NAMALWA (cell line): Measurements from ENCODE around the gene OGFR.
A peak's percentile ranks its signal among the peaks of the same experiment; 100 is the strongest.

Experiments used
- DNase-seq: peaks from one replicate; pipeline ENCODE4 v3.0.0-alpha.2; 2015; ENCODE audit warnings: low spot score

The OGFR gene, protein sequence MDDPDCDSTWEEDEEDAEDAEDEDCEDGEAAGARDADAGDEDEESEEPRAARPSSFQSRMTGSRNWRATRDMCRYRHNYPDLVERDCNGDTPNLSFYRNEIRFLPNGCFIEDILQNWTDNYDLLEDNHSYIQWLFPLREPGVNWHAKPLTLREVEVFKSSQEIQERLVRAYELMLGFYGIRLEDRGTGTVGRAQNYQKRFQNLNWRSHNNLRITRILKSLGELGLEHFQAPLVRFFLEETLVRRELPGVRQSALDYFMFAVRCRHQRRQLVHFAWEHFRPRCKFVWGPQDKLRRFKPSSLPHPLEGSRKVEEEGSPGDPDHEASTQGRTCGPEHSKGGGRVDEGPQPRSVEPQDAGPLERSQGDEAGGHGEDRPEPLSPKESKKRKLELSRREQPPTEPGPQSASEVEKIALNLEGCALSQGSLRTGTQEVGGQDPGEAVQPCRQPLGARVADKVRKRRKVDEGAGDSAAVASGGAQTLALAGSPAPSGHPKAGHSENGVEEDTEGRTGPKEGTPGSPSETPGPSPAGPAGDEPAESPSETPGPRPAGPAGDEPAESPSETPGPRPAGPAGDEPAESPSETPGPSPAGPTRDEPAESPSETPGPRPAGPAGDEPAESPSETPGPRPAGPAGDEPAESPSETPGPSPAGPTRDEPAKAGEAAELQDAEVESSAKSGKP

DNA sequence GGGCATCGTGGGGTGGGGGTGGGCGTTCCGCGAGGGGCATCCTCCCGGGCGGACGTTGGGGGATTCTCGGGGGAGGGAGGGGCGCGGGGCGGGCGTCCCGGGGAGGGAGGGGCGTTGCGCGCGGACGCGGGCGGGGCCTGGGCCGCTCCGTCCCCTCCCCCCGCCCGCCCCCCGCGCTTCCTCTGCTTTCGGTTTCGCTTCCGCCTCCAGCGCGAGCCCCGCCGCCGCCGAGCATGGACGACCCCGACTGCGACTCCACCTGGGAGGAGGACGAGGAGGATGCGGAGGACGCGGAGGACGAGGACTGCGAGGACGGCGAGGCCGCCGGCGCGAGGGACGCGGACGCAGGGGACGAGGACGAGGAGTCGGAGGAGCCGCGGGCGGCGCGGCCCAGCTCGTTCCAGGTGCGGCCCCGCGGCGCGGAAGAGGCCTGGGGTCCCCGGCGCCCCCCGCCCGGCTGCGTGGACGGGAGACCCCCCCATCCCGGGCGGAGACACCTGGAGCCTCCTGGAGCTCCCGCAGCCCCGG is at the start of gene OGFR:
Gene OGFR (plus strand): TSS at position 209 of the 528 bp plus-strand sequence. CDS start 25 bp downstream, at position 234.
- peak; percentile 81 for DNase-seq

DNA sequence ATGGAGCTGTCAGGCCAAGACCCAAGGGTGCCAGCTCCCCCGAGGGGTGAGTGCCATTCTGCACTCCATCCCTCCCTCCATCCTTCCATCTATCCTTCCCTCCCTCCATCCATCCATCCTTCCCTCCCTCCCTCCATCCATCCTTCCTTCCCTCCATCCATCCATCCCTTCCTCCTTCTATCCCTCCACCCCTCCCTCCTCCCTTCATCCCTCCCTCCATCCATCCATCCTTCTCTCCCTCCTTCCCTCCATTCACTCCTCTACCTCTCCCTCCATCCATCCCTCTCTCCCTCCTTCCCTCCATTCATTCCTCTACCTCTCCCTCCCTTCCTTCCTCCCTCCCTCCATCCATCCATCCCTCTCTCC is 49.7 kb upstream of the OGFR start:
- no peak for DNase-seq

DNA sequence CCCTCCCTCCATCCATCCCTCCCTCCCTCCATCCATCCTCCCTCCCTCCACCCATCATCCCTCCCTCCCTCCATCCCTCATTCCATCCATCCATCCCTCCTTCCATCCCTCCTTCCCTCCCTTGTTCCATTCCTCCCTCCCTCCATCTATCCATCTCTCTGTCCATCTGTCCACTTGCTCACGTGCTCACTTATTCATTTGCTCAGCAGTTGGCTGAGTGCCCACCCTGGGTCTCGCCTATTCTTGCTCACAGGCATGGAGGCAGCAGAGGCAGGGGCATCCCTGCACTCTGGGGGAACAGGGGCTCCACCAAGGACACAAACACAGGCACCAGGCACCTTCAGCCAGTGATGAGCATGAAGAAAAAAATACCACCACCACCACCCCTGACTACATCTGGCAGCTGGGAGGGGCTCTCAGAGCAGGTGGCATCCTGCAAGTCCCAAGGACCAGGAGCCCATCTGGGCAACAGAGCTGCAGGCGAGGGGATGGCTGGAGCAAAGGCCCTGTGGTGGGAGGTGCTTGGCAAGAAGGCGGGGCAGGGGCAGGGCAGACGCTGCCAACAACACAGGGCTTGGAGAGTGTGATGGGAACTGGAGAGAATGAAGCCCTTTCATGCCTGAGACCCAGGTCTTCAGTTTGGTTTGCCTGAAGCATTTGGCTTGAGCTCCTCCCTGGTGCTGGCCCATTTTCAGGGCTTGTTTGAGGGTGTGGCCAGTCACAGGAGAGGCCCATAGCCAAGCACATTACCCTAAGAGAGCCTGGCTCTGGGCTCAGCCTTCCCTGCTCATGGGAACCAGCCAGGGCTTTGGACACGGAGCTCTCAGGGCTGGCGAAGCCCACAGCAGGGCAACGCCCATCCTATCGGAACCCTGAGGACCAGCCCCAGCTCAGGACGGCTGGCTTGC is 48.6 kb upstream of the OGFR start:
- DNase-seq = peak; percentile 44

DNA sequence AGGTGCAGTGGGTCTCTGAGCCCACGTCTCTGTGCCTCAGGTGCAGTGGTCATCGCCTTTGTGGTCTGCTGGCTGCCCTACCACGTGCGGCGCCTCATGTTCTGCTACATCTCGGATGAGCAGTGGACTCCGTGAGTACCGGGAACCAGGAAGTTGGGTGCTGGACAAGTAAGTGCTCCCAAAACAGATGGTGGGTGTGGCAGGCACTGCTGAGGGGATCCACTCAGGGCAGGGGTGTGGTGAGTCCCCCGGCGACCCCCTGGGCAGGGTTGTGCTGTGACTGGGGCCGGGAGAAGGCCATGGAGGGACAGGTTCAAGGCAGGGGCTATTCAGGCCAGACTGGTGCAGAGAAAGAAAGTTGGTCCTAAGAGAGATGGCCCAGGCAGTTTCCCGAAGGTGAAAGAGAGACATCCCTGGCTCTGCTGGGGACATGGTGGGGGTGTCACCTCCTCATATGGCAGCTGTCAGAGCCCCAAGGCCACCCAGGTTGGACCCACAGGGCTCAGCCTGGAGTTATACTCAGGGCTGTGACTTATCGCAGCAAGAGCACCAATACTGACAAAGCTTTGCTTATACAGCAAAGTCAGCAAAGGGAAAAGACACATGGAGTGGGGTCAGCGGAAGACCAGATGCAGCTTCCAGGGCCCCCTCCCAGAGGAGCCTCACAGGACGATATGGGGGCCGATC is 46.3 kb upstream of the OGFR start:
- no peak for DNase-seq

DNA sequence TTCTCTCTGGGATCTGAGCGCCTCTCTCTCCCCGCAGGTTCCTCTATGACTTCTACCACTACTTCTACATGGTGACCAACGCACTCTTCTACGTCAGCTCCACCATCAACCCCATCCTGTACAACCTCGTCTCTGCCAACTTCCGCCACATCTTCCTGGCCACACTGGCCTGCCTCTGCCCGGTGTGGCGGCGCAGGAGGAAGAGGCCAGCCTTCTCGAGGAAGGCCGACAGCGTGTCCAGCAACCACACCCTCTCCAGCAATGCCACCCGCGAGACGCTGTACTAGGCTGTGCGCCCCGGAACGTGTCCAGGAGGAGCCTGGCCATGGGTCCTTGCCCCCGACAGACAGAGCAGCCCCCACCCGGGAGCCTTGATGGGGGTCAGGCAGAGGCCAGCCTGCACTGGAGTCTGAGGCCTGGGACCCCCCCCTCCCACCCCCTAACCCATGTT is 44.6 kb upstream of the OGFR start:
- no peak for DNase-seq

DNA sequence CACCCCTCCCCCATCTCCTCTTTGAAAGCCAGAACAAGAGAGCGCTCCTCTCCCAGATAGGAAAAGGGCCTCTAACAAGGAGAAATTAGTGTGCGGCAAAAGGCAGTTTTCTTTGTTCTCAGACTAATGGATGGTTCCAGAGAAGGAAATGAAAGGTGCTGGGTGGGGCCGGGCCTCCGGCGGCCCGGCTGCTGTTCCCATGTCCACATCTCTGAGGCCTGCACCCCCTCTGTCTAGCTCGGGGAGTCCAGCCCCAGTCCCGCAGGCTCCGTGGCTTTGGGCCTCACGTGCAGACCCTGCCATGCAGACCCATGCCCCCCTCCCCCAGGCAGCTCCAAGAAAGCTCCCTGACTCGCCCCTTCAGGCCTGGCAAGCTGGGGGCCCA is 44.2 kb upstream of the OGFR start:
- no peak for DNase-seq

DNA sequence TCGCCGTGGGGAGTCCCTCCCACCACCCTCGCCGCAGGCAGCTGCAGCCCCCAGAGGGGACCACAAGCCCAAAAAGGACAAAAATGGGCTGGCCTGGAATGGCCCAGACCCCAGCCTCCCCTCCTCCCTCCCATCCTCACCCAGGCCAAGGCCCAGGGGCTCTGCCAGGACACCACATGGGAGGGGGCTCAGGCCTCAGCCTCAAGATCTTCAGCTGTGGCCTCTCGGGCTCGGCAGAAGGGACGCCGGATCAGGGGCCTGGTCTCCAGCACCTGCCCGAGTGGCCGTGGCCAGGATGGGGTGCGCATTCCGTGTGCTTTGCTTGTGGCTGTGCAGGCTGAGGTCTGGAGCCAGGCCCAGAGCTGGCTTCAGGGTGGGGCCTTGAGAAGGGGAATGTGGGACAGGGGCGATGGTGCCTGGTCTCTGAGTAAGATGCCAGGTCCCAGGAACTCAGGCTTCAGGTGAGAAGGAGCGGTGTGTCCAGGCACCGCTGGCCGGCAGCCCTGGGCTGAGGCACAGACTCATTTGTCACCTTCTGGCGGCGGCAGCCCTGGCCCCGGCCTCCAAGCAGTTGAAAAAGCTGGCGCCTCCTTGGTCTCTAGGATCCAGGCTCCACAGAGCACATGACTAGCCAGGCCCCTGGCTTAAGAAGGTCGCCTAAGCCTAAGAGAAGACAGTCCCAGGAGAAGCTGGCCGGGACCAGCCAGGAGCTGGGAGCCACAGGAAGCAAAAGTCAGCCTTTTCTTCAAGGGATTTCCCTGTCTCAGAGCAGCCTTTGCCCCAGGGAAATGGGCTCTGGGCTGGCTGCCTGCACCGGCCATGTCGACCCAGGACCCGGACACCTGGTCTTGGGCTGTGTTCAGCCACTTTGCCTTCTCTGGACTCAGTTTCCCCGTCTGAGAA is 43.5 kb upstream of the OGFR start:
- no peak for DNase-seq

DNA sequence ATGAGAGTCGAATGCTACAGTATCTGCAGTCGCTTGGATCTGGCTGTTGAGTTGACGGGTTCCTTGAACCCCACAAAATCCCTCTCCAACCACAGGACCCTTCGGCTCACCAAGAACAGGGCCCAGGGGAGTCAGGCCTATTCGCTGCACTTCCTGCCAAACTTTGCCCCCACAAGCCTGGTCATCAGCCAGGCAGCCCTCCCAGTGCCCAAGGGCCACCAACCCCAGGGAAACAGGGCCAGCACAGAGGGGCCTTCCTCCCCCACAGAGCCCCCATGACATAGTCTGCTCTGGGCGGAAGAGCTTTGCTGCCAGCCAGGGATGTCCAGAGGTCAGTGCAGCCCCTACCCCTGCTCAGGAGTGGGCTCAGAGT is 42.9 kb upstream of the OGFR start:
- no peak for DNase-seq

DNA sequence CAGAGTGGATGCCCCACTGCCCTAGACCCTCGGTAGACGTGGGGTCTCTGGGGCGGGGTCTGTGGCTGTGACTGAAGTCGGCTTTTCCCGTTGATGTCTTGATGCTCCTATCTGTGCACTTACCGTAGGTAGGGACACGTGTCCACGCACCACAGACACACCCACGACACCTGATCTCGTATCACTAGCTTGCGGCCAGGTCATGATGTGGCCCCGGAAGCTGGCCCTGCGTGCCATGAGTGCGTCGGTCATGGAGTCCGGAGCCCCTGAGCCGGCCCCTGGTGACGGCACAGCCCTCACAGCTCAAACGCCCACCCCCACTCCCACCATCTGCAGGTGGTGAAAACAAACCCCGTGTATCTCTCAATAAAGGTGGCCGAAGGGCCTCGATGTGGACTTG is 42.3 kb upstream of the OGFR start:
- DNase-seq = no peak

DNA sequence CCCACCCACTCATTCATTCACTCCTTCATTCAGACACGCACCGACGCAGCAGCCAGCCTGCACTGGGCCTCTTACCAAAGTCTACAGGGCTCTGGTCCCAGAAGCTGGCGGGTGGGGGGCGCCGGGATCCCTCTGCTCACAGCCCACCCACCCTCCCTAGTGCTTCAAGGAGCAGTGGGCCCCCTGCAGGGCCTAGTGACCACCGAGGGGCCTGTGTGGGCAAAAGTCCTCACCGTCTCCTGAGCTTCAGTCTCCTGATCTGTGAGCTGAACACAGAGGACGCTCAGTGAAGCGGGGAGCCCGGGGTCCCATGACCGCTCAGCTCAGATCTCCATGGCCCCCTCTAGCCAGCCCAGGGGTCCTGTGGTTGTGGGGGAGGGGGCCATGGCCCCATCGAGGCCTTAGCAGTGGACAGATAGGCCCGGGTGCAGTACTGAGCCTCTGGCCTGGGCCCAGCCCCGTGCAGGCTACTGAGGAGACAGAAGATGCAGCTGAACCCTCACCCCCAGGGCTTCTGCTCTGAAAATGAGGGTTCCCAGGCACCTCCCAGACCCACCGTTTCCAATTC is 41.8 kb upstream of the OGFR start:
- DNase-seq = no peak

DNA sequence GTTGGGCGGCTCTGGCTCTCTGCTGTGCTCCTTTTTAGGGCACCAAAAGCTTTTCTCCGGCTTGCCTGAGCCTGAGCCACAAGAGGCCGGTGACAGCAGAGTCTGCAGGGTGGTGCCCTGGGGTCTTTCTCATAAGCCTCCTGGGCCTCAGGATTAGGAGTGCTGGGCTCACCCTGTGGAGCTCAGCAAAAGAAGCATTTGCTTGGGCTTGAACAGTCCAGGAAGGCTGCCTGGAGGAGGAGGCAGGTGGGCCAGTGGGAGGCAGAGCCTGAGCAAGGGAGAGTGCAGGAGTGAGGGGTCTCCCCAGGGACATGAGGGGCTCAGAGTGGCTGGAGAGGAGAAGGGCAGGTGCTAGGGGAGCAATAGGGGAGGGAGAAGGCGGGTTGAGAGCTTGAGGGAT is 41.2 kb upstream of the OGFR start:
- no peak for DNase-seq

DNA sequence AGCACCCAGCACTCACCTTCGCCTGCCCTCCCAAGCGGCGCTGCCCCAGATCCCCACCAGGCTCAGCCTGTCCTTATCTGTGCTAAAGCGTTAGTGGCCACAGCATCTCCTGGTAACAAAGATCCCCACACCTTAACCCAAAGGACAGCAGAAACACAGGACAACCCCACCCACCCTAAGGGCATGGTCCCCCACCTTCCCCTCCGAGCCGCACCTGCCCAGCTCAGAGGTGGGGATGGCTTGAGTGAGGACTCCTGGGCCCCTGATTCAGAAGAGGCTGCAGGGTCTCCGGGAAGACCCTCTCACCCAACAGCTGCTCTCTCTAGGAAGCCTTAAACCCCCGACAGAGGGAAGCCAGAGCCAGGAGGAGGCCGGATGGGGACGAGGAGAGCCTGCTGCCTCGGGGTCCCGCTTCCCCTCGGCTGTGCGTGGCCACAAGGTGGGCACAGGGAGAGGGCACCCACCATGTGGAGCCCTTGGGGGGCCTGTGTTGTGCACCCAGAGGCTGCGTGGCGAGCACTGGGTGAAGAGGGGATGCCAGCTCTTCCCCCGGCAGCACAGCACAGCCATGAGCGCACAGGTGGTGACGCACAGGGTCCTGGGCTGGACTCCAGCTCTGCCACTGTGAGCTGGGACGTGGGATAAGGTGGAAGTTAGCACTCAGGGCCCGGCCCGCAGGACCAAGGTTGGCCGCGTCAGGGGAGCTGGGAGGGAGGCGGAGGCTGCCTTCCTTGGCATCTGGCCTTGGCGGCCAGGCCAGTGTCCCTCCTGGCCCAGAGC is 40.3 kb upstream of the OGFR start:
- DNase-seq = no peak

DNA sequence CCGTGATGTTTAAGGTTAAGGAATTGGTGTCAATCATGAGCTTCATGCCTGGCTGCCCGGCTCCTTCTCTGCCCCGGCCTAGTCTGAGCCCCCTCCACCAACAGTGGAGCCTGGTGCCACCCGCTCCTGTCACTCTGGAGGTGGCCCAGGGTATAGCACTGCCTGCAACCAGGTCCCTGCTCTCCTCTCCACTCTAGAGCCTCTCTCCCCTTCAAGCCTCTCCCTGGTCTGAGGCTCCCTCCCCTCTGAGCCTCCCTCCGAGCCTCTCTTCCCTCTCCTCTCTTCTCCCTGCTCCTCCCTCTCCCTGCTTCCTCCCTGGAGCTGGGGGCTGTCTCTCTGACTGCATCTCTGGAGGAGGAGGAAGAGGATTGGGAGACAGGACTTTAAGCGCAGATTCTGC is 39.6 kb upstream of the OGFR start:
- peak; percentile 28 for DNase-seq

DNA sequence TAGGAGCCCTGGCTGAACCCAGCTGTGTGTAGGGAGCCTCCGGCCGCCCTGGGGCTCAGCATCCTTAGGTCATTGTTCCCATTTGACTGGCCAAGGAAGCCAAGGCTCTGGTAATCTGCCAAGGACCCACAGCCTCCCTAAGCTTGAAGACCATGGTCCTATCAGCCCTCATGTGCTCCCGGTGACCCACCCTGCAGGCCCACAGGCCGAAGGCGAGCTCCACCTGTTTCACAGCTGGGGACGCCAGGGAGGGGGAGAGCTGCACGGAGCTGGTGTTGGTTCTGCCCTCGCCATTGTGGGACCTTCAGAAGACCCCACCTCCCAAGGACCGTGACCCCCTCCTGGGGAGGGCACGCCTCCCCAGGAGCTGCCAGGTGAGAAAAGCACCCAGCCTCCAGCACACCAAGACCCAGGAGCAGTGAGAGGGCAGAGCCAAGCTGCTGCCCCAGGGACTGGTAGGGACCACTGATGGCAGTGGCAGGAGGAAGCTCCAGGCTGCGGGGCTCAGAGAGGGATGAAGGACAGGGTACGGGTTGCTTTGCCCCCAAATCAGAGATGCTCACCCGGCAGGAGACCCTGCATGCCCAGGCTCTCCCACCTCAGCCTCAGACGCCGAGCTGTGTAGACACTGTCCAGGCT is 39.1 kb upstream of the OGFR start:
- DNase-seq = no peak

DNA sequence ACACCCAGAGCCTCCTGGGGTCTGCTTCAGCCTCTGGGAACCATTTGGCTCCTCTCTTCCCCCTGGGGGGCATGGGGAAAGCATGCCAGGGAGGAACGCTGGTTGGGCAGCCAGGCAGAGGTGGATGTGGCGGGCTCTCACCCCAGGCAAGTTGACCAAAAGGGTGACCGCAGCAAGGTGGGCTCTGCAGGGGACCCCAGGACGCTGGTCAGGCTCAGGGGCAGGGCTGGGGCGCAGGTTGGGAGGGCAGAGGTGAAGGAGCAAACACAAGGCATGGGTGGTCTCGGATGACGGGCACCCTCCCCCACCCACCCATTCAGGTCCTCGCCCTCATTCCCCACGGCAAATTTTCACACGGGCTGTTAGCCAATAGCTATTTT is 38.6 kb upstream of the OGFR start:
- DNase-seq = no peak

DNA sequence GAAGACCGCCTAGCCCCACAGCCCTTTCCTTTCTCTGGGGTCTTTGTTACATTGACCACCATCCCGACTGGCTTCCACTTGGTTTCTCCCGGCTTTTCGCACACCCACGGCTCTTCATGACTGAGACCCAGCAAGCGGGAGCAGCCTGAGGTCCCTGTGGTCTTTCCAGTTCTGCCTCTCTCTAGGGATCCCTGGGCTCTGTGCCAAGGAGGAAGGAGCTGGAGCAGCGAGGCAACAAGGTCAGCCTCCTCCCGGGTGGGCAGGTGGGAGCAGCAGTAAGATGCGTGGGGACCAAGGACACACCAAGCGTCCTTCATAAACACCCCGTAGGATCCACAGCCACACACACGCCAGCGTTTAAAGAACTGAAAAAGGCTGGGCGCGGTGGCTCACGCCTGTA is 37.9 kb upstream of the OGFR start:
- DNase-seq = no peak

DNA sequence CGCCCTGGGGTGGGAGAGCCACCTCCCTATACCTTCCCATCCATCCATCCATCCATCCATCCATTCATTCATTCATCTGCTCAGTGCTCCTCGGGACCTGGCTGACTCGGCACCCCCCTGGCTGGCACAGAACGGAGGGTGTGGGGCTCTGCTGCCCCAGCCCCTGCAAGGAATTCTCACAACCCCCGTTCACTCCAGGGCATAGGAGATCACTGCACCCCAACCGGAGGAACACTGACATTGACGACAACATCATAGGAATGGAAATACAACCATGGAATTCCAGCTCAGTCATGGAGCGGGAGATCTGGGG is 36.4 kb upstream of the OGFR start:
- DNase-seq = no peak

DNA sequence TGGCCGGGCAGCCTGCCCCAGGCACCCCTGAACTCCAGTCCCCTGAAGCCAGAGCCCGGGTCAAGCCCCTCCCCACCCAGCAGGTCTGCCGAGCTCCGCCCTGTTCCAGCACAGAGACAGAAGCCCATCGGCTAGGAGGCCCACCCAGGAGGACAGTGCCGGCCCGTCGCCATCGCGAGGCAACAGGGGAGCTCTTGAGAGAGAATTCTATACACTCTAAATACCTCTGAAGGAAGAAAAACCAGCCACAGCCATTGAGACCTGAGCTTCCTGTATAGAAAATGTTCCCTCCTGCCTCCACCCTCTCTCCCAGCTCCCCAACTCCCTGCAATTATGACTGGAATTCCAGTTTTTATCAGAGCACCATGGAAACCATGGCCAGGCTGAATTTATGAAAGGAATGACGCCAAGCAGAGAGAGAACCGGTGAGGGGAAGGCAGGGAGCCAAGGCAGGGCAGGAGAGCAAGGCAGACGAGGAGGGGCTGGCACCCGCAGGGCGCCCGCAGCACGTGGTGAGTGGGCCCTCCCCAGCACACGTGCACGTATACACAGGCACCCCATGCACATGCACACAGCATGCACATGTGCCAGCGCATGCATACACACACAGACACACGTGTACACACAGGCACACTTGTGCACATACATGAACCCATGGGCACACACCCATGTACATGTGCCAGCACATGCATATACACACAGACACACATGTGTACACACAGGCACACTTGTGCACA is 35.9 kb upstream of the OGFR start:
- DNase-seq = no peak
